Hepatocyte (in vitro differentiated cells): Measurements from ENCODE around the gene SEMA4B.

Experiments
- EZH2 ChIP-seq: fragments of 200-600 bp; sonication (generic); IDR thresholded peaks from 2 replicates; pipeline ENCODE4 v1.6.1; 2016; ENCODE audit warnings: antibody characterized with exemption, mild to moderate bottlenecking, borderline replicate concordance
- EZH2phosphoT487 ChIP-seq: fragments of 200-600 bp; sonication (generic); IDR thresholded peaks from one replicate; pipeline ENCODE4 v1.6.1; 2018; ENCODE audit warnings: antibody characterized with exemption, mild to moderate bottlenecking, low read depth, moderate library complexity; ENCODE audit not compliant: unreplicated experiment, severe bottlenecking
- TF ChIP-seq, protein P1 (sequence below): fragments of 200-600 bp; sonication (generic); IDR thresholded peaks from 2 replicates; pipeline ENCODE4 v1.5.1; 2016; ENCODE audit warnings: antibody characterized with exemption, mild to moderate bottlenecking; ENCODE audit not compliant: poor library complexity

DNA sequence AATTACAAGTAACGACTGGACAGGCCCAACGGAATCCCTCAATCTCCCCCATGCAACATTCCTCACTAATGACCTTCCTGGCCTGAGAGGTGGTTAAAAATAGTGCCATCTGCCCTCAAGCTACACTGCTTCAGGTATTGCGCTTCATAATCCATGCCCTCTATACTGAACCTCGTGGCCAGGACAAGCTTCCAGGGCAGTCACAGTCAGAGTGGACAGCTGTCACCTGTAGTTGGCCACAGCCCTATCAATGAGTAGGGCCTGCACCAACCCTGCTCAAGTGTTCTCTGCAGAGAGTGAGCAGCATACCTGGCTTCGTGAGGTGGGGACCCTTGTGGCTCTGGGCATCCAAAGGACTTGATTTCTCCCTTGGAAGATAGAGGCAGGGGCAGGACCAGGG lies 46.9 kb upstream of the SEMA4B start:
- TF ChIP-seq EZH2phosphoT487 = no peak
- TF ChIP-seq, protein P1, sequence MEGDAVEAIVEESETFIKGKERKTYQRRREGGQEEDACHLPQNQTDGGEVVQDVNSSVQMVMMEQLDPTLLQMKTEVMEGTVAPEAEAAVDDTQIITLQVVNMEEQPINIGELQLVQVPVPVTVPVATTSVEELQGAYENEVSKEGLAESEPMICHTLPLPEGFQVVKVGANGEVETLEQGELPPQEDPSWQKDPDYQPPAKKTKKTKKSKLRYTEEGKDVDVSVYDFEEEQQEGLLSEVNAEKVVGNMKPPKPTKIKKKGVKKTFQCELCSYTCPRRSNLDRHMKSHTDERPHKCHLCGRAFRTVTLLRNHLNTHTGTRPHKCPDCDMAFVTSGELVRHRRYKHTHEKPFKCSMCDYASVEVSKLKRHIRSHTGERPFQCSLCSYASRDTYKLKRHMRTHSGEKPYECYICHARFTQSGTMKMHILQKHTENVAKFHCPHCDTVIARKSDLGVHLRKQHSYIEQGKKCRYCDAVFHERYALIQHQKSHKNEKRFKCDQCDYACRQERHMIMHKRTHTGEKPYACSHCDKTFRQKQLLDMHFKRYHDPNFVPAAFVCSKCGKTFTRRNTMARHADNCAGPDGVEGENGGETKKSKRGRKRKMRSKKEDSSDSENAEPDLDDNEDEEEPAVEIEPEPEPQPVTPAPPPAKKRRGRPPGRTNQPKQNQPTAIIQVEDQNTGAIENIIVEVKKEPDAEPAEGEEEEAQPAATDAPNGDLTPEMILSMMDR = no peak
- no peak for TF ChIP-seq EZH2
